ENCODE results near the gene U2SURP. TPM values are rescaled to one million over a fixed set of nuclear protein-coding genes. Genes with fewer than 3 reads are reported as not detected.

U2SURP gene
- total RNA-seq, 1 experiment from 2014 or later = 135 TPM

Small RNA genes within 50 kb of the gene (small RNA-seq; reads per million reads assigned to genes)
- not detected for gene AC021074.2

Other genes starting within 250 kb of the U2SURP start
- gene PCOLCE2, start 112.5 kb upstream of the U2SURP start, total RNA-seq (2014; rRNA removed; shearing (Covaris generic); ENCODE audit: low replicate concordance) = not detected in 2 replicates
- not detected in 2 replicates for gene PAQR9, start 37.9 kb upstream of the U2SURP start, total RNA-seq (2014; rRNA removed; shearing (Covaris generic); ENCODE audit: low replicate concordance)
- 14.3 and 23.8 TPM in 2 replicates for gene CHST2, start 118.2 kb downstream of the U2SURP start, total RNA-seq (2014; rRNA removed; shearing (Covaris generic); ENCODE audit: low replicate concordance)